Measurements from ENCODE around the gene GPC5.

Gene GPC5

GRCh38 chr13:91902291-91902690 lies 503.9 kb downstream of the GPC5 start:
- no peak for TF ChIP-seq EZH2 (IDR thresholded peaks at IDR 0.05; ENCODE audit: borderline replicate concordance, low read length)
- no peak for TF ChIP-seq CTCF (IDR thresholded peaks at IDR 0.05; ENCODE audit: low read length)

GRCh38 chr13:91904005-91904404 lies 505.6 kb downstream of the GPC5 start:
- H2AFZ ChIP-seq (ENCODE audit: low read length): no peak overlapping the region
- H4K20me1 ChIP-seq (ENCODE audit: insufficient read depth, low read length): no peaks in the 10 kb centered on the region
- no peaks in the 10 kb centered on the region for H3K9me3 ChIP-seq (ENCODE audit: low read length)
- no peaks in the 10 kb centered on the region for H3K4me1 ChIP-seq (ENCODE audit: insufficient read depth, low read length, severe bottlenecking)
- no peak overlapping the region for H3K4me3 ChIP-seq (ENCODE audit: low read depth, low read length, poor library complexity, severe bottlenecking)
- H3K79me2 ChIP-seq (ENCODE audit: insufficient read depth, low read length): no peaks in the 10 kb centered on the region
- no peak overlapping the region for H3K9ac ChIP-seq (ENCODE audit: low read length)
- no peak overlapping the region for H3K4me2 ChIP-seq (ENCODE audit: low read length)
- H3K9me2 ChIP-seq (ENCODE audit: low read depth, low read length): no peaks in the 10 kb centered on the region
- TF ChIP-seq CTCF (IDR thresholded peaks at IDR 0.05; ENCODE audit: low read length) (no peak), EZH2 (IDR thresholded peaks at IDR 0.05; ENCODE audit: borderline replicate concordance, low read length) (no peak)
- no peaks in the 10 kb centered on the region for H3K27me3 ChIP-seq (ENCODE audit: insufficient read depth, low read length)
- no peaks in the 10 kb centered on the region for H3K36me3 ChIP-seq (ENCODE audit: insufficient read depth, low read length)
- H3K27ac ChIP-seq (ENCODE audit: low read depth, low read length, poor library complexity, severe bottlenecking): no peak overlapping the region
- no peaks in the 10 kb centered on the region for H3F3A ChIP-seq (ENCODE audit: insufficient read depth, low read length)

More at GRCh38 chr13:91902291-91902690, 503.9 kb downstream of the GPC5 start:
- H3F3A ChIP-seq (ENCODE audit: insufficient read depth, low read length): no peaks in the 10 kb centered on the region
- no peak overlapping the region for H3K4me2 ChIP-seq (ENCODE audit: low read length)
- H3K79me2 ChIP-seq (ENCODE audit: insufficient read depth, low read length): no peaks in the 10 kb centered on the region
- no peaks in the 10 kb centered on the region for H3K27me3 ChIP-seq (ENCODE audit: insufficient read depth, low read length)
- H3K9me3 ChIP-seq (ENCODE audit: low read length): no peaks in the 10 kb centered on the region
- H2AFZ ChIP-seq (ENCODE audit: low read length): no peak overlapping the region
- H3K27ac ChIP-seq (ENCODE audit: low read depth, low read length, poor library complexity, severe bottlenecking): no peak overlapping the region
- no peaks in the 10 kb centered on the region for H4K20me1 ChIP-seq (ENCODE audit: insufficient read depth, low read length)
- no peak overlapping the region for H3K4me3 ChIP-seq (ENCODE audit: low read depth, low read length, poor library complexity, severe bottlenecking)
- no peaks in the 10 kb centered on the region for H3K4me1 ChIP-seq (ENCODE audit: insufficient read depth, low read length, severe bottlenecking)
- H3K9me2 ChIP-seq (ENCODE audit: low read depth, low read length): no peaks in the 10 kb centered on the region
- H3K9ac ChIP-seq (ENCODE audit: low read length): no peak overlapping the region
- no peaks in the 10 kb centered on the region for H3K36me3 ChIP-seq (ENCODE audit: insufficient read depth, low read length)

GRCh38 chr13:91904597-91904996 lies 506.2 kb downstream of the GPC5 start:
- Histone ChIP-seq H3K4me2 (ENCODE audit: low read length) (no peak overlapping the region), H3K4me1 (ENCODE audit: insufficient read depth, low read length, severe bottlenecking) (no peaks in the 10 kb centered on the region), H3F3A (ENCODE audit: insufficient read depth, low read length) (no peaks in the 10 kb centered on the region)

More at GRCh38 chr13:91904597-91904996, 506.2 kb downstream of the GPC5 start:
- Histone ChIP-seq H3K9ac (ENCODE audit: low read length) (no peak overlapping the region), H3K27ac (ENCODE audit: low read depth, low read length, poor library complexity, severe bottlenecking) (no peak overlapping the region), H3K27me3 (ENCODE audit: insufficient read depth, low read length) (no peaks in the 10 kb centered on the region), H3K36me3 (ENCODE audit: insufficient read depth, low read length) (no peaks in the 10 kb centered on the region), H3K4me3 (ENCODE audit: low read depth, low read length, poor library complexity, severe bottlenecking) (no peak overlapping the region), H3K9me2 (ENCODE audit: low read depth, low read length) (no peaks in the 10 kb centered on the region), H4K20me1 (ENCODE audit: insufficient read depth, low read length) (no peaks in the 10 kb centered on the region), H2AFZ (ENCODE audit: low read length) (no peak overlapping the region), H3K79me2 (ENCODE audit: insufficient read depth, low read length) (no peaks in the 10 kb centered on the region), H3K9me3 (ENCODE audit: low read length) (no peaks in the 10 kb centered on the region)
- TF ChIP-seq EZH2 (IDR thresholded peaks at IDR 0.05; ENCODE audit: borderline replicate concordance, low read length) (no peak), CTCF (IDR thresholded peaks at IDR 0.05; ENCODE audit: low read length) (no peak)

Data from OCI-LY1 (cell line).